NCI-H69 (cell line): ENCODE results near the gene C4orf50.

Source experiments
- DNase-seq: peaks from one replicate; lab custom pipeline; 2025; lab: John Stamatoyannopoulos, UW

Gene C4orf50

DNA sequence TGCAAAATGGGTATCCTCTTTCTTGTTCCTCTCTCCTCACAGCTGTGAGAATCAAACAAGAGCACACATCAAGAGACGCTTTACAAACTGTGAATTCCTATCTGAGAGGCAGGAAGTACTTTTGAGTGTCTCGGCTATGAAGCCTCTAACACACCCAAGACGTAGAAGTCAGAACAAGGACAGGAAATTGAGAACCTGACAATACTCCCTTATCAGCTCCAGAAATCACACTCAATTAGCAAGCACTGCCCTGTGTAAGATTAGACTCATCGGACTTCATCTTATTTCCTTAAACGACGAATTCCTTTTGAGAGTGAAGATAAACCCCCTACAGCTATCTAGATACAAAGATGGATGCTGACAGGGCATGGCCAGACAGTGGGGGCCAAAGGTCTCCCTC is 74.7 kb downstream of the C4orf50 start:
- no peak for DNase-seq

DNA sequence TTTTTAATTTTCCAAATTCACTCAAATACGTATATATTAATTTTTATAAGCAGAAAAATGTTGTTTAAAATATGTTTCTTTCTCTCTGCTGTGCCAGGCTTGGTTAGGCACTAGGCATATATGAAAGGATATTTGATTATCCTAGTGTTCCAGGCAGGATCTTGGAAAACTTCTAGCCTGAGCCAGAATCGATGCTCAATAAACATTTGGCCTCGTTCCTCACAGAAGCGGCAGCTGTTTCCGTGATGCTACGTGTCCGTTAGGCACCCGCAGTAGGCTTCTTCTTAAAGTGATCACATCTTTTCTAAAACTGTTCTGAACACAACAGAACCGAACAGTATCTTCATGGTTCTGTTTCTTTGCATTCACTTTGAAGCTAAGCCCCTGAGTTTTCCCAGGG is 75.3 kb downstream of the C4orf50 start:
- DNase-seq, result no peak

DNA sequence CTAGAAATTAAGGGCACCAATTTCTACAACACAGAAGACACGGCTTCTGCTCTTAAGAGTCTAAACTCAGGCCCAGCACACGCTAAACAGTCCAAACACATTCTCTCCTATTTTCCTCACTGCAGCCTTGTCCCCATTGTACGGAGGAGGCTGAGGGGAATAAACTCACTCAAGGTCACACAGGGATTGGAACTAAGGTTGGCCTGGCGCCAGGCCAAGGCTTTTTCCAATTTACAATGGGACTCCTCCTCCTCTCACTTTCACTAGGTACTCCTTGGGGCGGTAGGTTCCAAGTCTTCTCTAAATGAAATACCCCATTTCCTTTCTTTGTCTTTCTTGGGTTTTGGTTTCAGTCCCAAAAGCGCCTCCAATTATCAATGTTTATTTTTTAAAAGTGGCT is 76.6 kb downstream of the C4orf50 start:
- peak; percentile 22 for DNase-seq

DNA sequence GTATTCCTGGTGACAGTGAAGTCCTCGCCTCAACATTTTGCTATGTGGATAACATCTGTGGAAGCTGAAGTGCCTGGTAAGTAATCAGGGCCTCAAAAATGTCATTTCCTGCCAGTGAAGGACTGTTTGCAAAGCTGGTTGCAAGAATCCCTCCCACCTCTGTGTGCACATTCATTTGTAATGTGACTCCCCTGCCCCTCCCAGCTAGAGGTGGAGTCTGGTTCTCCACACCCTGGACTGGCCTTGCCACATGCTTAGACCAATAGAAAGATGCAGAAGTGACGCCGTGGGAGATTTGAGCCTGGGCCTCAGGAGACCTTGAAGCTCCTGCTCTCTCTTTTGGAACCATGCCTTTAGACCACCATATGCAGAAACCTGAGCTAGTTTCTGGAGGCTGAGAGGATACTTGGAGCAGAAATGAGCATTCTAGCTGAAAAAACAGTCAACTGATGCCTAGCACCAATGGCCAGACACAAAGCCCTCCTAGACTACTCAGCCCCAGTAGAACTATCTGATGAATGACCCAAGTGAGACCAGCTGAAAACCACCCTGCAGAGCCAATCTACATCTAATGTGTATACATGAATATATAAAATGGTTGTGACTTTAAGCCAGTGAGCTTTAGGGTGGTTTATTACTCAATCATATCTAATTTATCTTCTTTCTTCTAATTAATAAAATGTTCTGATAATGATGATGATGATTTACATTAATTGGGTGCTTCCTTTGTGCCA is 77.6 kb downstream of the C4orf50 start:
- DNase-seq, result peak; percentile 94

DNA sequence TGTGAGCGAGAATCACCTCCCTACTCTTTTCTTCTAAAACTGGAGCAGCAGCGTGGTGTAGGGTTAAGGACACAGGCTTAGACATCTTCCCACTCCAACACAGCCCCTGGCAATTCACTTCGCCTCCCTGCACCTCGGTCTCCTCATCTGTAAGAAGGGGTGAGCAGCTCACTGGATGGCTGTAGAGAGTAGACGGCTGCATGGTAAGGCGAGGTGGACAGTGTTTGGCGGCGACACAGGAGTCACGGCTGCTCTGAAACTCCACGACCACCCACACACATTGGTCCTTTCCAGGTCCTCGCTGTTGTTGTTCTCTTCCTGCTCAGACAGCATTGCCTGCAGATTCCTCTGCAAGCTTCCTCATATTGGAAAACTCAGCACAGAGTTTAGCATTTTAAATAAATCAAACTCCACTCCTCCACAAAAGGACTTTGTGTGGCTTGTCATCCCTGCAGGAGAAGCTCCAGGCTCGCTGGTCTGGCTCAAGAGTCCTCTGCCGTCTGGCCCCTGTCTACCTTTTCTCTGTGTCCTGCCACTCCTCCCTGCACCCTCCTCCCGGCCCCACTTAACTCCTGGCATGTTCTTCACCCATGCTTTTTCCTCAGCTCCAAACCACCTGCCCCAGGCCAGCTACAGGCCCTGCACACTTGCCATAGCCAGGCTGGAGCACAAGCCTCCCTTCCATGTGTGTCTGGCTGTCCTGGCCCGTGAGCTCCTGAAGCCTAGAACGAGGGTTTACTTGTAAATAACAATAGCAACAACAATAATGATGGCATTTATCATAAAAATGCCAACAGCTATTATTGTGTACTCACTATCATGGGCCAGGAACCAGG is 84.0 kb downstream of the C4orf50 start:
- no peak for DNase-seq

DNA sequence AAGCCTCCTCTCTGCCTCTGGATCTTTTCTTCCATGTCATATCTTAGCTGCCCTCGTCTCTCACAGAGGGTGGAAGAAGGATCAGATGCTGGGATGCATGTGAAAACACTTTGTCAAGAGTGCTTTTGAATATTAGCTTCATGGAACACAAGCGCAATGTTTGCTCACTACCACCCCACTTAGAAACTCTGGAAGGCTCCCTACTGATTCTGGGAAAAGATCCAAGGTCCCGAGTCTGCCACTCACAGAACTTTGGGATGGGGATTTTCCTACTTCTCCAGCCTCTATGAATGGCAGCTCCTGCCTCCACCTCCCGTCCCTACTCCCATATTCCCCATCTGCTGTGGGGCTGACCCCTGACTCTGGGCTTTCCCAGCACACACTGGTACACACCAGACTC is 85.1 kb downstream of the C4orf50 start:
- DNase-seq, result peak; percentile 86

DNA sequence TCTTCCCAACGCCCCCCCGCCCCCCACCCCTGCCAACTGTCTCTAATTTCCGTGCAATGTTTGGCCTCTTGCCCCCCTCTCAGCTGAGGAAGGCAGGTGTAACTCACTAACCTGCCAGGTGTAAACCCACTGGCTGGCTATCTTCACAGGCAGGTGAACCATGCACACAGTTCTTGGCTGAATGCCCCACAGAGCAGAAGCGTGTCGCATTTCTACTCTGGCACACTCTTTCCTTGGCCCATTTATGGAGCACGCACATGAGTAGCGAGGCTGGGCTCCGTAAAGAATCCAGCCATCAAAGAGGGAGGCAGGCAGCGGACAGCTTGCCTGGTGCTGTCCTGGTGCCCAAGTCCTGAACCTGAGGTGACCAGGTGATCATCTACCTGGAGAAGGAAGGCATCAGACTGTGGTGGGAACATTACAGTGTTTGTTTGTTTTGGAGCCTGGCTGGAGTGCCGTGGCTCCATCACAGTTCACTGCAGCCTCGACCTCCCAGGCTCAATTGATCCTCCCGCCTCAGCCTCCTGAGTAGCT is 86.1 kb downstream of the C4orf50 start:
- peak; percentile 90 for DNase-seq

DNA sequence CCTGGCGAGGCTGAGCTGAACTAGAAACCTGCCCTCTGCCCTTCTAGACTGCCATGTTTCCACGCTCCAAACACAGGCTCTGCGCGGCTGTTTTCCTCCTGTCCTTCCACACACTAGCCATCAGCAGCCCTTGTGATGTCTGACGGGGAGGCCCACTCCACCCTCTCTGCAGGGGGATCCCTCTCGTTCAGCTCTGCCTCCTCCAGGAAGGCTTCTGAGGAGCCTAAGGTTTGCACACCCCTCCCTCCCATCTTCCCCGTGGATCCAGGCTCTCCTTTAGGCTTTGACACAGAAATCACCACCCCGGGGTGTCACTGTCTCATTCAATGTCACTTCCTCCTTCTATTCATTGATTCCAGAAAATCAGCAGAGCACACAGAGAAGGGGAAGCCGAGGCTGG is 86.7 kb downstream of the C4orf50 start:
- no peak for DNase-seq

DNA sequence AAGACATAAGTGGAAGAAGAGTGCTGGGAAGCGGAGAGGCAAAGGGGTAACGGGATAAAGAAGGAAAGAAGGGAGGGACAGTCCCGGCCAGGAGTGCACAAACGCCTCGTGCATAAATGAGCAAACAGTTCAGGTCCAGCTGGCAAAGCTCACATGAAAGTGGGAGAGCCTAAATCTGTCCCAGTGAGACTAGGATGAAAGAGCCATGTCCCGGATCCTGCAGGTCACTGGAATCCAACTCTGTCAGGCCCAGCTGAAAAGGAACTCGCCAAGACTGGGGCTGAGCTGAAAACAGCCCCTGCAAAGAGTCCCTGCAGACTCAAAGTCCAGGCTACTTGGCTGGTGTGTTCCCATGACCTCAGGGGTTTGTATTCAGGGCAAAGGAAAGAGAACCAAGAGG is 87.4 kb downstream of the C4orf50 start:
- no peak for DNase-seq

DNA sequence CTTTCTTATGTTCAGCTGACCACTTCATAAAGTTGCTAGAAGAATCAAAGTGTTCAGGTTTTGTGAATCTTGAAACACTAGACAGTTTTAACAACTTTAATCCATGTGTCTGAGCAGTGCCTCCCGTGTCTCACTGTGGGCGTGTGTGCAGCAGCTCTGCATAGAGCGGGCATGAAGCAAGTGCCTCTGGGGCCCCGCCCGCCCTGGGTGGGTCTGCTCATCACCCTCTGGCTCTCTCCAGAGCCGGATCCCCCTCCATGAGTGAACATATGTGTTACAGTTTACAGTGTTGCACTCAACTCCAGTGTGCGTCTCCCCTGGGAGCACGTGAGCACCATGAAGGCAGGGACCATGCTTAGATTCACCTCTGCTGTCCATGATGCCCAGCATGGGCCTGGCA is 87.8 kb downstream of the C4orf50 start:
- DNase-seq, result no peak

DNA sequence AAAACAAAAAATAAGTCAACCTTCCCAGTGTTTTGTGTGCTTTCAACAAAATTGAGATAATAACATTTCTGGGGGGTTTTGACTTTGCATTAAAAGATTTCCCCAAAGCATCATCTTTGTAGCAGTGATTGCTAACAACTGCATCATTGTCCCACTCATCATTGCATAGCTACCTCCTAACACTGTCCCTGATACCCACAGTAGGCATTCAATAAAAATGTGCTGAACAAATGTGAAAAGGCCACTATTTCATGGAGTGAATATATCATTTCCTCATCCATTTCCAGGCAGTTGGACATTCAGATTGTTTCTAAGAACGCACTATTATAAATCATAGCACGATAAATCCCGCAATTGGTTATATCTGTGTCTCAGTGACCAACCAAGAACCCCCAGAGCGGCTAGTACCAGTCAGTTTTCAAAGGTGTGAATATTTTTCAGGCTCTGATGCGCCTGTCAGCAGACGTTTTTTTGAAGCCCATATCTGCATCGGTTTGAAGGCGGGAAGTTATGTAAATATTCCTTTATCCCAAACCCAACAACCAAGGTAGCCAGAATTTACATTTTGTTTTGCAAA is 89.3 kb downstream of the C4orf50 start:
- DNase-seq, result no peak

DNA sequence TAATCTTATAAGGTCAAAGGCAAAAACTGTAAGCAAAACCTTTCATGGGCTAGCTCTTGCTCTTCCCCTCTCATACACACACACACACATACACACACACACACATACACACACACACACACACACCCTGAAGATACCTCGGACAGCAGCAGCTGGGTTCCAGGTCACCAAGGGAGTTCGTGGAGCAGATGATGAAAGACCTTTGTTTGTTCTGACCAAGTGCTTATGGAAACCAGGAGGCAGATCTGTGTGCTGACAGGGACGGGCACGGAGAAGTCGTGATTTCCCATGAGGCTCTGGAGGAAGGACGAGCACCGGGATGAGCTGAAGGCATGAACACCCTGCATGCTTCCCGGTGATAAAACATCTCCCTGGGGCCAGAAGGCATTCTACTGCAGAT is 90.0 kb downstream of the C4orf50 start:
- DNase-seq, result peak; percentile 21

DNA sequence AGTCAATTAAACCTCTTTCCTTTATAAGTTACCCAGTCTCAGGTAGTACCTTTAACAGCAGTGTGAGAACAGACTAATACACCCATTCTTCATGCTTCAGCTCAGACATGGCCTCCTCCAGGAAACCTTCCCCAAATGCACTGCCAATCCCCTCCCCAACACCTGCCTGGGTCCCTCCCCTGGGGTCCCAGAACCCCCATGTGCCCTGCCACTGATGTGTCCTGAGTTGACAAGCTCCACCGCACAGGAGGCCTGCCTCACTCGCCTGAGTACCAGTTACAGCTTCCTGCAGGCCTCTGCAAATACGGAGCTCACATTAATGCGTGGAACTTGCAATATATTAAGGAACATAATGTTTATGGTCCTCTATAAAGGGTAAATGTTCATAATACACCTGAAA is 90.5 kb downstream of the C4orf50 start:
- no peak for DNase-seq

DNA sequence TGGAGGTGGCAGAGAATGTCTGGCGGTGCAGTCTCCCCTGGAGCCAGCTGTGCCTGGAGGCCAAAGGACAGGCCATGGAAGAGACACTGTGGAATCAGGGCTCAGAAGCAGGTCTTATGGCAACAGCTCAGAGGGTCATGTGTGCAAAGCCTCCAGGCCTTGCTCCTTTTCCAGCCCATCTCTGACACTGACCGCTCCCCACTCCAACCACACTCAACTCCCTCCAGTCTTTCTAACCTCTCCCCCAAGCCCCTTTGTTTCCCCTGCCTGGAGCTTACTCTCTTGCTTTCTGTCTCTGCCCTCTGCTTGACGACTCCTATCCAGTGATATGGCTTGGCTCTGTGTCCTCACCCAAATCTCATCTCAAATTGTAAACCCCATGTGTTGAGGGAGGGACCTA is 91.1 kb downstream of the C4orf50 start:
- DNase-seq, result no peak

DNA sequence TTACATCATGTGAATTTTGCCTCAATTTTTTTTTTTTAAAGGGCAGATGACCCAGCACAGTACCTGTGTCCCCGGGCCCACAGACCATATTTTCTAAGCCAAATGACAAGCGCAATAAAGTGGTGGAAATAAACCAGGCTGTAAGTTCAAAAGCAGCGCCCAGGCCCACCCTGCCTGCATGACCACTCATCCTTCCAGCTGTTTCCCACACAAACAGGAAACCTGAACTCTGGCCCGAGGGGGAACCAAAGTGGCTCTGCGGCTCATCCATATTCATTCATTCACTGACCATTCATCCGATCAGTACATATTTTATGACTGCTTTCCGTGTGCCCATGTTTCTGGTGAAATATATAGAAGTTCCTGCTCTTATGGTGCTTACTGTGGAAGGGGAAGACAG is 91.6 kb downstream of the C4orf50 start:
- DNase-seq, result no peak

DNA sequence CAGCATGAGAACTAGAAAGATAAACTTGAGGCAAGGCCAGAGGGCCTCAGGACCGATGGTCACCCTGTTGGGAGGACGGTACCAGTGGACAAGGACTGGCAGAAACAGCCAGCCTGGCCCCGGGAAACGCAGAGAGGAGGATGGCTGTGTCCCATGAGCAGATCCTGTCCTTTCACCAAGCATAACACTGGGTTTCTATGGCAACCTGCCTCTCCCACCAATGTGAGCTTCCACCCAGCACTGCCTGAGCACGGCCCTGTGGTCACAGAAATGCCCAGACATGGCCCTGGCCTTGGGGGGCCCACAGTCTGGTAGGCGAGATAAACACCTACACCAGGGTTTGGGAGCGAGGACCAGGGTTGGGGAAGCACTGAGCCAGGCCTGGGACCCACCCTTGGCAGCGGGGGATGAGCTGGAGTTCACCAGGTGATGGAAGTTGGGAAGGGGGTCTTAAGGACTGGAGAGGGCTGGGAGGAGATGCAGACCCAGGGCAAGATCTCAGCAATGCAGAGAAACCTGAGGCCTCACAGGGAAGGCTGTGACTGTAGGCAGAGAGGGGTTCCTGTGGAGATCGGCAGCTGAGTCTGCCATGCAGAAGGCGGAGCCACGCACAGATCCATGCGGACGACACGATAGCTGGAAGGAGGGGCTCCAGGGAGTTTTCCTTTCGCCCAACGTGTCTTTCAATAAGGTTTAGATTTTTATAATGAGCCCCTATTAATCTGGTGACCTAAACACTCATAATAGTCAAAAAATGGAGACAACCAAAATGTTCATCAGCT is 92.6 kb downstream of the C4orf50 start:
- DNase-seq, result no peak

DNA sequence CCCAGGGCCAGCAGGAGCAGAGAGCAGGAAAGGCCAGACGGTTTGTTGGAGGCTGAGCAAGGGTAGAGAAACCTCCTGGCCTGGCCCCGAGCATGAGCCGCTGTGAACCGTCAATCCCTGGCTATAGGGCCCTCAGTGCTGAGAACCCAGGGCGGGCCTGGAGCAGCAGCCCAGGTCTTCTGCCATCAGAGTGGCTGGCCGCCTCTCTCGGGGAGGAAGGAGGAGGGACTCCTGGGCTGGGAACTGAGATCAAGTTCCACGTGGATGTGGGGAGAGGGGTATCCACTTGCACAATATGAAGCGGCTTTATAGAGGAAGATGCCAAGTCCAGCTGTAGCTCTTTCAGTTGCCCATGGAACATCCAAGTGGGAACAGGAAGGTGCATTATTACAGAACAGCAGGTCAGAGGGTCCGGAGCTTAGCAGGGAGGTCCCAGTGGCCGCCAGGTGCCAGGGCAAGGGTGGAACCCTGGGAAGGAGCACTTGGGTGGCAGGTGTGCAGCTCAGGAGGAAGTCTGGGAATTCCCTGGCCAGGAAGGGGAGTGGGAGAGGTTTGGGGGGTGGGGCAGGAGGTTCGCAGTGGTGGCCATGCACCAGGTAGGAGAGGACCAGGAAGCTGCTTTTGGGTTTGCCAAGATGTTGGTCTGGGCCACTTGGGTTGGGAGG is 93.6 kb downstream of the C4orf50 start:
- no peak for DNase-seq

DNA sequence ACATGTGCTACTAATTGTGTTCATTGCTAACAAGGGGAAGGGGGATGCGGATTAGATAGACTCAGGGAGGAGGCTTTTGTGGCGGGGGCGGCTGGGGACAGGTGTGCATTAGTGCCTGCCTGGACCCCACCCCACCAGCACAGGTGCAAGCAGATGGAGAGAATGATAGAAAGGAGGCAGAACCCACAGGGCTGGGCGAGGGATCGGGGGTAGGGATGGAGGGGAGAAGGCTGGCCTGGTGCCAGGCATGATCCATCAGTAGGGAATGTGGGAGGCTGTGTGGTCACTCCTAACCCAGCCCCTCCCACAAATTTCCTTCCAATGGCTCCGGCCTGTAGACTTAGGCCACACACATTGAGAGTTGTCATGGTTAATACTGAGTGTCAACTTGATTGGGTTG is 94.9 kb downstream of the C4orf50 start:
- peak; percentile 52 for DNase-seq

DNA sequence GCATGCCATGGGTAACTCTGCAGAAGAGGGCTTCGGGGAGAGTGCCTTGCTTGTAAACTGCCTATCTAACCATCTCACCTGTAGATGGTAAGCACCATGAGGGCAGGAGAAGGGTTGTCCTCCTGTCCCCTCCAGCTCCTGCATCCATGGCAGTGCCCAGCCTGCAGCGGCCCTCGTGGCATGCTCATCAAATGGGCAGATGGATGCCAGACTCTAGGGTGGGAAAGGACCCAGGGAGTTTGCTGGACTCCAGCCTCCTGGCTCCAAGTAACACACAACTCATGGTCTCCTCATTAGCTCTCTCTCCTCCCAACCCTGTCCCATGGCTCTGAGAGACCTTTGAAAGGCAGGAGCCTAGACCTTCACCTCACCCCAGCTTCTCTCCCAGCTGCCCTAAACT is 95.7 kb downstream of the C4orf50 start:
- no peak for DNase-seq

DNA sequence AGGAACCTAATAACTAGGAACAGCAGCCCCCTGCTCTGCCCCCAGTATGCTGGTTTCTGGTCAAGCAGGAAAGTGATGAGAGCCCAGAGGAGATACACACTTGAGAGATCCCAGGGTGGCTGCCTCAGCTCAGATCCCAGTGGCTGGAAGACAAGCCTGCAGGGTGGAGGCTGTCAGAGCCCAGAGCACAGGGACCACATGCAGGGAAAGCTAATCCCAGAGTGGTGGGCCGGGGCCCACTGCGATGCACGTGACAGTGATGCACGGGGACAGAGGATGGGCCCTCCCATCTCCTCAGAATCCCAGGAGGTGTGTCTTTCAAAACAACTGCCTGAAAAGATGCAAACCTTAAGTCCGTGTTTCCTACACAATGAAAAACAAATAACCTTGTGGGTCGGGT is 96.2 kb downstream of the C4orf50 start:
- DNase-seq, result no peak

DNA sequence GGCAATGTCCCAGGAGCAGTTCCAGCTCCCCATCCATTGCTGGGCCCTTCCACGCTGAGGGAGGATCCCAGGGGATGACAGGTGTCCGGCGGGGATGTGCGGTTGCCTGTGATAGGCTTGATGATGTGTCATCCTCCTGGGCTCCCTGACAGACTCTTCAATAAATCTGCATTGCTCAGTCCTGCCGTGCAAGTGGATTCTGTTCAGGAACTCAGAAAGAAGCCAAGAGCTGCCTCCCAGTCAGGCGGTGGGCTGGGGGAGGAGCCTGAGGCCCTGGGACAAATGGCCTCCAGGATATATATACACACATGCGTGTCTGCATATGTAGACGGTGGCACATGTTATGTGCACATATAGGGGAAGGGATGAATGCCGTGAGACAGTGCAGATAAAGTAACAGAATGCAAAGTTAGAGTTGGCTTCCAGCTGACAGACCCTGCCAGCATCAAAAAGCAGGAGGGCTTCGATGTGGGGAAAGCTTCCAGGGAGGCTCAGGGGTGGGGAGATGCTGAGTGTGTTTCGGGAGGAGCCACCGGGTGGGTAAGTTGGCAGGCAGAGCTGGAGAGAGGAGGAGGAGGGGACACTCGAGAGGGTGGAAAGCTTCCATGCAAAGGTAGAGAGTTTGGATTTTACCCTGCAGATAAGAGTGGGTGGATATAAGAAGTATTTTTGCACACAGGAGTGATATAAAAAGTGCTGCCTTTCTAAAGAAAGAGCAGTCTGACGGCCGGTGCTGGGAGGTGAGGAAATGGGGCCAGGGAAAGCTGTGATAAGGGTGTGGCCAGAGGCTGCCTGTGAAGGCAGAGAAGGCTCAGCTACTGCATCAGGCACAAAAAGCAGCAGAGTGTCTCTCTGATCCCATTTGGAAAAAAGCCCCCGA is 96.9 kb downstream of the C4orf50 start:
- DNase-seq, result peak; percentile 21
